ENCODE results near the gene TECRL. TPM values are rescaled to one million over a fixed set of nuclear protein-coding genes. Genes with fewer than 3 reads are reported as not detected.
A peak's percentile ranks its signal among the peaks of the same experiment; 100 is the strongest.

The TECRL gene
- total and polyA plus RNA-seq, 9 donors, result 14.4 to 43.7 (median 29.8) TPM

- H3K27me3 ChIP-seq (ENCODE audit: control insufficient read depth, insufficient read depth, low read length), result no peaks in the 10 kb centered on the region
- no peak overlapping the region for H3K4me3 ChIP-seq (ENCODE audit: low read length)
- H3K4me1 ChIP-seq (ENCODE audit: control insufficient read depth, insufficient read depth, low read length), result no peaks in the 10 kb centered on the region
- H3K9me3 ChIP-seq (replicated peaks; ENCODE audit: control insufficient read depth, low read depth, low read length), result no peaks in the 10 kb centered on the region
- no peak overlapping the region for H3K27ac ChIP-seq (ENCODE audit: low read length)
- H3K36me3 ChIP-seq (ENCODE audit: control insufficient read depth, insufficient read depth, low read length), result no peaks in the 10 kb centered on the region
- no peak for DNase-seq
- WGBS (ENCODE audit: insufficient coverage), result no CpG with 5 or more reads among the region's 1 CpG
These were observed 21.0 kb downstream of the TECRL start for GRCh38 chr4:64388252-64388651.

GRCh38 chr4:64385220-64385619 is 24.0 kb downstream of the TECRL start:
- Histone ChIP-seq H3K4me1 (ENCODE audit: control insufficient read depth, insufficient read depth, low read length) (no peaks in the 10 kb centered on the region), H3K4me3 (ENCODE audit: low read length) (no peak overlapping the region), H3K36me3 (ENCODE audit: control insufficient read depth, insufficient read depth, low read length) (no peaks in the 10 kb centered on the region), H3K27ac (ENCODE audit: low read length) (no peak overlapping the region), H3K27me3 (ENCODE audit: control insufficient read depth, insufficient read depth, low read length) (no peaks in the 10 kb centered on the region), H3K9me3 (replicated peaks; ENCODE audit: control insufficient read depth, low read depth, low read length) (no peaks in the 10 kb centered on the region)
- DNase-seq, result no peak
- 80% methylated on average over 1 of the region's 1 CpG for WGBS (ENCODE audit: insufficient coverage)

- no peak overlapping the region for H3K4me3 ChIP-seq (ENCODE audit: low read length)
- no peaks in the 10 kb centered on the region for H3K4me1 ChIP-seq (ENCODE audit: control insufficient read depth, insufficient read depth, low read length)
- H3K9me3 ChIP-seq (replicated peaks; ENCODE audit: control insufficient read depth, low read depth, low read length), result no peaks in the 10 kb centered on the region
- H3K27ac ChIP-seq (ENCODE audit: low read length), result no peak overlapping the region
- no peaks in the 10 kb centered on the region for H3K36me3 ChIP-seq (ENCODE audit: control insufficient read depth, insufficient read depth, low read length)
- no peak for DNase-seq
- WGBS (ENCODE audit: insufficient coverage), result no CpG with 5 or more reads among the region's 1 CpG
- no peaks in the 10 kb centered on the region for H3K27me3 ChIP-seq (ENCODE audit: control insufficient read depth, insufficient read depth, low read length)
These were observed 24.7 kb downstream of the TECRL start for GRCh38 chr4:64384237-64385203.

GRCh38 chr4:64368741-64369140 is 40.5 kb downstream of the TECRL start:
- H3K4me1 ChIP-seq (ENCODE audit: control insufficient read depth, insufficient read depth, low read length), result no peaks in the 10 kb centered on the region
- WGBS (ENCODE audit: insufficient coverage), result no CpG with 5 or more reads among the region's 1 CpG
- no peak overlapping the region for H3K27ac ChIP-seq (ENCODE audit: low read length)
- no peaks in the 10 kb centered on the region for H3K36me3 ChIP-seq (ENCODE audit: control insufficient read depth, insufficient read depth, low read length)
- no peaks in the 10 kb centered on the region for H3K27me3 ChIP-seq (ENCODE audit: control insufficient read depth, insufficient read depth, low read length)
- peaks cover 2% of the 10 kb centered on the region for H3K9me3 ChIP-seq (replicated peaks; ENCODE audit: control insufficient read depth, low read depth, low read length)
- no peak for DNase-seq
- H3K4me3 ChIP-seq (ENCODE audit: low read length), result no peak overlapping the region

GRCh38 chr4:64361399-64361740 is 47.9 kb downstream of the TECRL start:
- Histone ChIP-seq H3K4me1 (ENCODE audit: control insufficient read depth, insufficient read depth, low read length) (no peaks in the 10 kb centered on the region), H3K27ac (ENCODE audit: low read length) (no peak overlapping the region), H3K36me3 (ENCODE audit: control insufficient read depth, insufficient read depth, low read length) (no peaks in the 10 kb centered on the region), H3K4me3 (ENCODE audit: low read length) (no peak overlapping the region), H3K27me3 (ENCODE audit: control insufficient read depth, insufficient read depth, low read length) (no peaks in the 10 kb centered on the region), H3K9me3 (replicated peaks; ENCODE audit: control insufficient read depth, low read depth, low read length) (no peaks in the 10 kb centered on the region)
- no peak for DNase-seq

- H3K27ac ChIP-seq (ENCODE audit: low read length), result no peak overlapping the region
- H3K9me3 ChIP-seq (replicated peaks; ENCODE audit: control insufficient read depth, low read depth, low read length), result no peaks in the 10 kb centered on the region
- WGBS (ENCODE audit: insufficient coverage), result 91% methylated on average over 4 of the region's 8 CpGs
- no peak for DNase-seq
- no peaks in the 10 kb centered on the region for H3K36me3 ChIP-seq (ENCODE audit: control insufficient read depth, insufficient read depth, low read length)
- no peaks in the 10 kb centered on the region for H3K27me3 ChIP-seq (ENCODE audit: control insufficient read depth, insufficient read depth, low read length)
- no peak overlapping the region for H3K4me3 ChIP-seq (ENCODE audit: low read length)
- H3K4me1 ChIP-seq (ENCODE audit: control insufficient read depth, insufficient read depth, low read length), result no peaks in the 10 kb centered on the region
These were observed 48.4 kb downstream of the TECRL start for GRCh38 chr4:64360664-64361398.

GRCh38 chr4:64359489-64359888 is 49.8 kb downstream of the TECRL start:
- no peak for DNase-seq
- Histone ChIP-seq H3K4me3 (ENCODE audit: low read length) (no peak overlapping the region), H3K27ac (ENCODE audit: low read length) (no peak overlapping the region), H3K36me3 (ENCODE audit: control insufficient read depth, insufficient read depth, low read length) (no peaks in the 10 kb centered on the region), H3K4me1 (ENCODE audit: control insufficient read depth, insufficient read depth, low read length) (no peaks in the 10 kb centered on the region), H3K27me3 (ENCODE audit: control insufficient read depth, insufficient read depth, low read length) (no peaks in the 10 kb centered on the region), H3K9me3 (replicated peaks; ENCODE audit: control insufficient read depth, low read depth, low read length) (no peaks in the 10 kb centered on the region)
- WGBS (ENCODE audit: insufficient coverage), result no CpG with 5 or more reads among the region's 3 CpGs

GRCh38 chr4:64353904-64354303 is 55.3 kb downstream of the TECRL start:
- no peaks in the 10 kb centered on the region for H3K9me3 ChIP-seq (replicated peaks; ENCODE audit: control insufficient read depth, low read depth, low read length)
- no peak overlapping the region for H3K4me3 ChIP-seq (ENCODE audit: low read length)
- no peak for DNase-seq
- WGBS (ENCODE audit: insufficient coverage), result 100% methylated on average over 1 of the region's 2 CpGs
- H3K36me3 ChIP-seq (ENCODE audit: control insufficient read depth, insufficient read depth, low read length), result no peaks in the 10 kb centered on the region
- H3K27me3 ChIP-seq (ENCODE audit: control insufficient read depth, insufficient read depth, low read length), result no peaks in the 10 kb centered on the region
- no peaks in the 10 kb centered on the region for H3K4me1 ChIP-seq (ENCODE audit: control insufficient read depth, insufficient read depth, low read length)
- no peak overlapping the region for H3K27ac ChIP-seq (ENCODE audit: low read length)

GRCh38 chr4:64341711-64342110 is 67.5 kb downstream of the TECRL start:
- DNase-seq, result peak; percentile 27
- 67% methylated on average over 2 of the region's 3 CpGs for WGBS (ENCODE audit: insufficient coverage)
- H3K4me3 ChIP-seq (ENCODE audit: low read length), result no peak overlapping the region

GRCh38 chr4:64340218-64341110 is 68.8 kb downstream of the TECRL start:
- DNase-seq, result peak; percentile 73
- Histone ChIP-seq H3K27me3 (ENCODE audit: control insufficient read depth, insufficient read depth, low read length) (no peaks in the 10 kb centered on the region), H3K4me3 (ENCODE audit: low read length) (no peak overlapping the region), H3K36me3 (ENCODE audit: control insufficient read depth, insufficient read depth, low read length) (no peaks in the 10 kb centered on the region), H3K27ac (ENCODE audit: low read length) (peak overlapping the region; percentile 81), H3K4me1 (ENCODE audit: control insufficient read depth, insufficient read depth, low read length) (peaks cover 21% of the 10 kb centered on the region), H3K9me3 (replicated peaks; ENCODE audit: control insufficient read depth, low read depth, low read length) (no peaks in the 10 kb centered on the region)
- 77% methylated on average over 4 of the region's 5 CpGs for WGBS (ENCODE audit: insufficient coverage)

More at GRCh38 chr4:64341711-64342110, 67.5 kb downstream of the TECRL start:
- Histone ChIP-seq H3K4me1 (ENCODE audit: control insufficient read depth, insufficient read depth, low read length) (peaks cover 21% of the 10 kb centered on the region), H3K27me3 (ENCODE audit: control insufficient read depth, insufficient read depth, low read length) (no peaks in the 10 kb centered on the region), H3K36me3 (ENCODE audit: control insufficient read depth, insufficient read depth, low read length) (no peaks in the 10 kb centered on the region), H3K27ac (ENCODE audit: low read length) (peak overlapping the region; percentile 6), H3K9me3 (replicated peaks; ENCODE audit: control insufficient read depth, low read depth, low read length) (no peaks in the 10 kb centered on the region)

Measured in muscle of leg (tissue), 11 donors.